Activated CD4-positive, alpha-beta T cell treated with anti-CD3 and anti-CD28 coated beads, Interleukin-2, amount 10 ng/mL, durations not matched to agents 7 days and 5 days (primary cell): Measurements from ENCODE around the gene UVRAG. TPM values are rescaled to one million over a fixed set of nuclear protein-coding genes. Genes with fewer than 3 reads are reported as not detected.
A peak's percentile ranks its signal among the peaks of the same experiment; 100 is the strongest.
"Not testable (repeated sequence)": the region's sequence is repeated elsewhere in the genome, so short reads cannot be mapped to it uniquely, and the experiment has no call there.

Source experiments
- CTCF ChIA-PET: fragments of 350-600 bp; sonication (Branson Sonifier 250); formaldehyde crosslinking; loops from one replicate; lab custom pipeline; 2021; ENCODE audit warnings: antibody characterized with exemption; lab: Charles Lee
- POLR2A ChIA-PET: fragments of 350-600 bp; sonication (Branson Sonifier 250); formaldehyde crosslinking; loops from one replicate; lab custom pipeline; 2021; ENCODE audit warnings: antibody characterized with exemption; lab: Charles Lee
- DNase-seq: peaks from one replicate; pipeline ENCODE4 v3.0.0-alpha.2; 2020
- H3K27ac Mint-ChIP-seq: one replicate; pipeline ENCODE4 v1.8.0; 2021; ENCODE audit warnings: mild to moderate bottlenecking, moderate library complexity, mixed read lengths
- H3K27me3 Mint-ChIP-seq: one replicate; pipeline ENCODE4 v1.8.0; 2021; ENCODE audit warnings: mixed read lengths
- H3K36me3 Mint-ChIP-seq: one replicate; pipeline ENCODE4 v1.8.0; 2021; ENCODE audit warnings: low read depth, mixed read lengths
- H3K4me1 Mint-ChIP-seq: one replicate; pipeline ENCODE4 v1.8.0; 2021; ENCODE audit warnings: mixed read lengths
- H3K4me3 Mint-ChIP-seq: one replicate; pipeline ENCODE4 v1.8.0; 2021; ENCODE audit warnings: mild to moderate bottlenecking, moderate library complexity, mixed read lengths
- H3K9me3 Mint-ChIP-seq: one replicate; pipeline ENCODE4 v1.8.0; 2021; ENCODE audit warnings: mixed read lengths
- total RNA-seq, 2 experiments: library from RNA; stranded (reverse); gene quantifications; one replicate each; pipeline ENCODE4 v1.2.3, GENCODE V29; 2021

Gene UVRAG
- total RNA-seq, 2 experiments from 2014 or later: 16.8 to 17.0 TPM

DNA sequence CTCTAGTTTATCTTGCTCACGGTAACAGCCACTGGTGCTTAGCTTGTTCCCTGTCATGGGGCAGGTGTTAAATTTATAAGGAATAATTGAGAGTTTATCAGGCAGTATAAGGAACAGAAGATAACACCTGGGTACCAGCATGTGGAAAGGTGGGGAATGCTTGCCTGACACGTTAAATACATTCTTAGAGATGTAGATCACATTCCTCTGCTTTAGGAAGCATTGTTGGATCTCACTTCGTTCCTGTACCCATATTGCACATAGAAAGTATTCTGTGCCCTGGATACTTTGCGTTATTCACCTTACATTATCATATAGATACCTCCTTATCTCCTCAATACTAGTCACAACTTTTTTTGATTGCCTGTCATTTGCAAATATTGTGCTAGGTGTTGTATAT is 114.7 kb downstream of the UVRAG start:
- ChIA-PET CTCF (no interaction called here), POLR2A (no interaction called here)
- Mint-ChIP-seq H3K27me3 (no peaks in the 10 kb centered on the region), H3K27ac (no peak overlapping the region), H3K4me3 (no peak overlapping the region), H3K36me3 (peaks cover 2% of the 10 kb centered on the region), H3K9me3 (no peaks in the 10 kb centered on the region), H3K4me1 (no peaks in the 10 kb centered on the region)
- DNase-seq: no peak

DNA sequence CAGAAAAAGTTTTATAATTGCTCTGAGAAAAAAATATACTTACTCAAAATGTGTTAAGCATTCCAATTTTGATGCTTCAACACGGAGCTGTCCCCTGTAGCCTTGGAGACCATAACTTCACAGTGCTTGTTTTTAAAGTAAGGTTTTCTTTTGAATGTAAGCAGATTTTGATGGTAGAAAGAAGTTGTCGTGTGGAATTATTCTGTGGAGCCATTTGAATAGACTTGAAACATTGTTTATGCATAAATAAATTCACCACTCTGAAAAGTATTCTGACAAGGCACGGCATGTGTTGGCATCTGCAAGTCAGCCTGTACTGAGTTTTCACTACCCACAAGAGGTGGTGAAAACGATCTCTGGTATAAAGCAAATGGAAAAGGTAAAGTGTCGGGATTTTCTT is 115.5 kb downstream of the UVRAG start:
- peaks cover 2% of the 10 kb centered on the region for H3K36me3 Mint-ChIP-seq
- no peaks in the 10 kb centered on the region for H3K9me3 Mint-ChIP-seq
- DNase-seq: no peak
- no peak overlapping the region for H3K4me3 Mint-ChIP-seq
- CTCF ChIA-PET: no interaction called here
- H3K27ac Mint-ChIP-seq: no peak overlapping the region
- H3K27me3 Mint-ChIP-seq: no peaks in the 10 kb centered on the region
- no peaks in the 10 kb centered on the region for H3K4me1 Mint-ChIP-seq
- POLR2A ChIA-PET: no interaction called here

DNA sequence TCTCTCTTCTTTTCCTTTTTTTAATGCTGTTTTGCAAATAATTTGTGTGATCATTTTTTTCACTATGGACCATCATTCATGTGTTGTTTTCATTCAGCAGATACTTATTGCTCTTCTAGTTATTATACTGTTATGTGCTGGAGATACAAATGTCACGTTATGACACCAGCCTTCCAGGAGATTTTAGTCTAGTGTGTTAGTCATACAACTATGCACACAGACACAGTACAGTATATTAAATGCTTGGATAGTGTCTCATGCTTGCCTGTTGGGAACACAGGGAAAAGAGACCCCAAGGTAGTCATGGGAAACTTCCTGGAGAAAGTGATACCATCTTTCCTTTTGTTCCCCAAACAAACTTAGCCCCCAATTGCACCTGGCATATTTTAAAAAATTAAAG is 116.1 kb downstream of the UVRAG start:
- ChIA-PET POLR2A (no interaction called here), CTCF (no interaction called here)
- Mint-ChIP-seq H3K9me3 (no peaks in the 10 kb centered on the region), H3K4me1 (no peaks in the 10 kb centered on the region), H3K27me3 (no peaks in the 10 kb centered on the region), H3K27ac (no peak overlapping the region), H3K36me3 (peaks cover 2% of the 10 kb centered on the region), H3K4me3 (no peak overlapping the region)
- DNase-seq: no peak

DNA sequence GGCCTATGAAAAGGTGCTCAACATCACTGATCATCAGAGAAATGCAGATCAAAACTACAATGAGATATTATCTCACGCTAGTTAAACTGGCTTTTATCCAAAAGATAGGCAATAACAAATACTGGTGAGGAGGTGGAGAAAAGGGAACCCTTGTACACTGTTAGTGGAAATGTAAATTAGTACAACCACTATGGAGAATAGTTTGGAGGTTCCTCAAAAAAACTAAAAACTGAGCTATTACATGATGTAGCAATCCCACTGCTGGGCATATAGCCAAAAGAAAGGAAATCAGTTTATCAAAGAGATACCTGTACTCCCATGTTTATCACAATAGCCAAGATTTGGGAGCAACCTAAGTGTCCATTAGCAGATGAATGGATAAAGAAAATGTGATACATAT is 118.7 kb downstream of the UVRAG start:
- POLR2A ChIA-PET: not testable (repeated sequence)

DNA sequence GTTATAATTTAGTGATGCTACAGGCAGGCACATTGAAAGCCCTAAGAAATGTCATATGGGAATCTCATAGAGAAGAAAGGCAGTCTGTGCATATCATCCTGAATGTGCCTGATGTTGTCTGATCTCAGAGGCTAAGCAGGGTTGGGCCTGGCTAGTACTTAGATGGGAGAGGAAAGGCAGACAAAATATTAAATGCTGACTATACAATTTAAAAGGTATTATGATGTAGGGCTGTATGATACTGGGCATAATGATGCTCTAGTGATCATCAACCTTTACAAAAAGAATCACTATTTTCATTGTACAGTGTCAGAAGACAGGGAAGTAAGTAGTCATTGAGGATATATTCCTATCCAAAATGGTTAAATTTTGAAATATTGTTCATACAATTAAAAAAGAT is 119.8 kb downstream of the UVRAG start:
- no peak for DNase-seq
- CTCF ChIA-PET: no interaction called here
- POLR2A ChIA-PET: no interaction called here
- Mint-ChIP-seq H3K4me3 (no peak overlapping the region), H3K27me3 (no peaks in the 10 kb centered on the region), H3K27ac (no peak overlapping the region), H3K9me3 (no peaks in the 10 kb centered on the region), H3K36me3 (peaks cover 2% of the 10 kb centered on the region), H3K4me1 (peaks cover under 1% of the 10 kb centered on the region)

More for the DNA sequence above, 118.7 kb downstream of the UVRAG start:
- H3K27ac Mint-ChIP-seq, H3K9me3 Mint-ChIP-seq, H3K36me3 Mint-ChIP-seq, H3K4me1 Mint-ChIP-seq, DNase-seq, H3K27me3 Mint-ChIP-seq, H3K4me3 Mint-ChIP-seq, CTCF ChIA-PET: not testable (repeated sequence)

DNA sequence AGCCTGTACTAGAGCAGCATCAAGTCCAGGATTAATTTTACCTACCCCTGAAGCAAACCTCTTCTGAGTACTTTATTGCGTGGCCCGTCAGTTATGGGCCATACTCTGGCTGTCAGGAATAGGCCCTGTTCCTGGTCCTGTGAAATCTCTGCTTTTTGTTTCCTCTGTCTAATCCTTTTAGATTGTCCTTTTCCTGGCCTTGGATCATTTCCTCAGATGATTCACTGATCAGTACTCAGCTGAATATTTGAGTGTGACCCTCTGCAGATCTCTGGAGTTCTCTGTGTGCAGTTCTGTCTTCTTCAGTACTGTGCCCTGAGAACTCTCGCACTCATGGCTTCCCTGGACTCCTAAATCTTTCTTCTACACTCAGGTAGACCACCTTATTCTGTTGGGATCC is 123.5 kb downstream of the UVRAG start:
- no peak overlapping the region for H3K27ac Mint-ChIP-seq
- no peaks in the 10 kb centered on the region for H3K36me3 Mint-ChIP-seq
- no peaks in the 10 kb centered on the region for H3K9me3 Mint-ChIP-seq
- peaks cover 2% of the 10 kb centered on the region for H3K4me1 Mint-ChIP-seq
- H3K27me3 Mint-ChIP-seq: no peaks in the 10 kb centered on the region
- DNase-seq: no peak
- no peak overlapping the region for H3K4me3 Mint-ChIP-seq
- CTCF ChIA-PET: no interaction called here
- POLR2A ChIA-PET: no interaction called here

DNA sequence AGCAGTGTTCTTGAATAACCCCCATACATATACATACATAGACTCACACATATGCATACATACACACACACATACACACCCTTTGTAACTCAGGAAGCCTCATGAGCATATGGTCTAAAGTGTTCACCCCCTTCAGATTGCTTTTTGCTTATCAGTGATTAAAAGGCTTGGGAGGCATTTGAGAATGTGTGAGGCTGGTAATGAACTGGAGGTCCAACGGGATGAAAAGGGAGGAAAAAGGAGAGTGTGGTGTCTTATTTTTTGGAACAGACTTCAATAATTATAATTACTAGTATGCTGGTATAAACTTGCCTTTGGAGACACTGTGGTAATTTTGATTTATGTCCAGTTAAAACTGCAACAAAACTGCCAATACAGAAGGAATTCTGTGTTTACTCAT is 124.5 kb downstream of the UVRAG start:
- Mint-ChIP-seq H3K4me3 (no peak overlapping the region), H3K4me1 (peaks cover 2% of the 10 kb centered on the region), H3K9me3 (no peaks in the 10 kb centered on the region), H3K27ac (no peak overlapping the region), H3K27me3 (no peaks in the 10 kb centered on the region), H3K36me3 (no peaks in the 10 kb centered on the region)
- DNase-seq: no peak
- POLR2A ChIA-PET: no interaction called here
- CTCF ChIA-PET: no interaction called here

DNA sequence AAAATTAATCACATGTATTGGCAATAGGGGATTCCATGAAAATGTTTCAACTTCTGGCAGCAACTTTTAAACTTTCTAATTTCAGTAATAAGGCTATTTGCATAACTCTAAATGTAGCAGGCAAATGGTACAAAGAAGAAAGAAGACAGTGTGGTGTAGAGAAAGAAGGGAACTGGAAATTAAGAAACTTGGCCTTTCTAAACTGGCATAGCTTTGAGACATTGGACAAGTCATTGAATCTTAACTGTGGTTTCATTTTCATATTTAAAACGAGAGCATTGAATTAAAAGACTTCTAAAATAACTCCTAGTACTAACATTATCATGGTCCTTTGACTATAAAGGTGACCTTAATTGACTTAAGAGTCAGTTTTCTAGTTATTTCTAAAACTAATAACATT is 125.0 kb downstream of the UVRAG start:
- Mint-ChIP-seq H3K9me3 (no peaks in the 10 kb centered on the region), H3K36me3 (no peaks in the 10 kb centered on the region), H3K27me3 (no peaks in the 10 kb centered on the region), H3K4me1 (peaks cover 2% of the 10 kb centered on the region), H3K4me3 (no peak overlapping the region), H3K27ac (no peak overlapping the region)
- ChIA-PET POLR2A (no interaction called here), CTCF (interaction anchor here (0.6 kb wide), 1 partner anchor 523 kb away, joined by 3 read pairs; no protein-coding TSS in a partner anchor)
- no peak for DNase-seq

DNA sequence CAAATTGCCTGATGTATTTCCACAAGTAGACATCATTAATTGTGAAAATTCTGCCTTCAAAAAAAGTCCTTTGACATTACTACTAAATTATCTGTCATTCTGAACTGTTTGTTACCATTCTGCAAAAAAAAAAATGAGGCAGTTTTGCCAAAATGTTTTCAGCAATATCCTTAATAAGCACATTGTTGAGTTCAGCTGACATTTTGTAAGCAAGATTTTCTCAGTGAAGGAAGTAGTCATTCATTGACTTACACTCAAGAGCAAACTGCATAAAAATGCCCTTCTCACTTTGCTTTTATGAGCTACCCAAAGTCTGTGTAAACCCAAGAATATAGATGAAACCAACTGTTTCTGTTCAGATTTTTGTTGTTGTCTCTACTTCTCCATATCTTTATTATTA is 125.9 kb downstream of the UVRAG start:
- no peaks in the 10 kb centered on the region for H3K9me3 Mint-ChIP-seq
- H3K36me3 Mint-ChIP-seq: no peaks in the 10 kb centered on the region
- ChIA-PET POLR2A (no interaction called here), CTCF (interaction anchor here (0.6 to 0.7 kb wide), 2 partner anchors 49 to 522 kb away, joined by 3 read pairs; no protein-coding TSS in a partner anchor)
- H3K27me3 Mint-ChIP-seq: no peaks in the 10 kb centered on the region
- H3K4me3 Mint-ChIP-seq: no peak overlapping the region
- no peak overlapping the region for H3K27ac Mint-ChIP-seq
- H3K4me1 Mint-ChIP-seq: peaks cover 2% of the 10 kb centered on the region
- DNase-seq: no peak

DNA sequence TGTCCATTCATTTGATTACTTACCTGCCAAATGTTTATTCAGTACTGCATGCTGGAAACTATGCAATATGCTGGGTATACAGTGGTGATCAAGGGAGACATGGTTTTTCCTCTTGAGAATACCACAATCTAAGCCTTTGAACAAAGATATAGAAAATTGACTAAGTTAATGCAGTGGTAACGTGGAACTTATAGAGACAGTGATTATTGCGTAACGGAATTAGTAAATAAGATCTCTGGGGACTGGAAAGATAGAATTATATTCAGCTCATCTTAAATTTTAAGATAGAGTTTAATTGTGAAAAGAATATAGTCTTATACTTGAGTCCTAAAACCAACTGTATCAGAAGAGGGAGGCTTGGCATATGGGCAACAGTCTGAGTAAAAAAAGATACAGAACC is 129.5 kb downstream of the UVRAG start:
- Mint-ChIP-seq H3K27ac (no peak overlapping the region), H3K4me3 (no peak overlapping the region), H3K36me3 (no peaks in the 10 kb centered on the region), H3K4me1 (peaks cover 5% of the 10 kb centered on the region), H3K9me3 (no peaks in the 10 kb centered on the region), H3K27me3 (no peaks in the 10 kb centered on the region)
- POLR2A ChIA-PET: no interaction called here
- CTCF ChIA-PET: no interaction called here
- no peak for DNase-seq

DNA sequence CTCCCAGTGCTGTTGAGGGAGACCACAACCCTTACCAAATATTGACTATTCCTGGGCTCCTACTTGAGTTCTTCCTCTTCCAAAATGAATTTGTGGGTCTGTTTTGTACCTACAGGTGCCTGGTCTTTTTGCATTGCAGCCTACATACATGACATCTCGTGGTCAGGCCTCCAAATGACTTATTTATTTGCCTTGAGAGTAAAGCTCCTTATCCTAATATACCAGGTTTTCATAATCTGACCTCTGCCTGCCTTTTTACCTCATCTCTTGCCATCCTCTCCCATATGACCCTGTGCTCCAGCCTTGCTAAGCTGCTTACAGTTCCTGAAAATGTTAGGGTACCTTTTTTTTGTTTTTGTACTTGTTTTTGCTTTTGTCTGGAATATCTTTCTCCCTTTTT is 130.4 kb downstream of the UVRAG start:
- H3K27me3 Mint-ChIP-seq: no peaks in the 10 kb centered on the region
- no peaks in the 10 kb centered on the region for H3K36me3 Mint-ChIP-seq
- no peaks in the 10 kb centered on the region for H3K9me3 Mint-ChIP-seq
- H3K4me1 Mint-ChIP-seq: peaks cover 4% of the 10 kb centered on the region
- POLR2A ChIA-PET: no interaction called here
- H3K27ac Mint-ChIP-seq: no peak overlapping the region
- H3K4me3 Mint-ChIP-seq: no peak overlapping the region
- no peak for DNase-seq
- CTCF ChIA-PET: no interaction called here

DNA sequence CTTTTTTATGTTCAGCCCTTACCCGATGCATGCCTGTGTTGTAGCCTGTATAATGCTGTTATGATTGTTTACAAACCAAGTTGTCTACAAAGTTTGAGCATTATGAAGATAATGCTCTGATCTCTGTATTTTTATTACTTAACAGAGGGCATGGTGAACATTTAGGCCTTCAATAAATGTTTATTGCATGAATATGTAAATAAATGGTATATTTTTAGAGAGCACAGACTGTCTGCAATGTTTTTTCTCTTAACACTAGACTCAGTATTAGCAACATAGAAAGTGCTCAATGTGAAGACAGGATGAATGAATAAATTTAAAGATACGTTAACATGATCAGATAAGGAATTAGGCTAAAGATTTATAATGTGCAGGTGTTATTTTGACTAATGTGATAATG is 130.9 kb downstream of the UVRAG start:
- no peak for DNase-seq
- Mint-ChIP-seq H3K36me3 (no peaks in the 10 kb centered on the region), H3K4me3 (no peak overlapping the region), H3K27me3 (no peaks in the 10 kb centered on the region), H3K9me3 (no peaks in the 10 kb centered on the region), H3K4me1 (peaks cover 4% of the 10 kb centered on the region), H3K27ac (no peak overlapping the region)
- POLR2A ChIA-PET: no interaction called here
- CTCF ChIA-PET: no interaction called here

DNA sequence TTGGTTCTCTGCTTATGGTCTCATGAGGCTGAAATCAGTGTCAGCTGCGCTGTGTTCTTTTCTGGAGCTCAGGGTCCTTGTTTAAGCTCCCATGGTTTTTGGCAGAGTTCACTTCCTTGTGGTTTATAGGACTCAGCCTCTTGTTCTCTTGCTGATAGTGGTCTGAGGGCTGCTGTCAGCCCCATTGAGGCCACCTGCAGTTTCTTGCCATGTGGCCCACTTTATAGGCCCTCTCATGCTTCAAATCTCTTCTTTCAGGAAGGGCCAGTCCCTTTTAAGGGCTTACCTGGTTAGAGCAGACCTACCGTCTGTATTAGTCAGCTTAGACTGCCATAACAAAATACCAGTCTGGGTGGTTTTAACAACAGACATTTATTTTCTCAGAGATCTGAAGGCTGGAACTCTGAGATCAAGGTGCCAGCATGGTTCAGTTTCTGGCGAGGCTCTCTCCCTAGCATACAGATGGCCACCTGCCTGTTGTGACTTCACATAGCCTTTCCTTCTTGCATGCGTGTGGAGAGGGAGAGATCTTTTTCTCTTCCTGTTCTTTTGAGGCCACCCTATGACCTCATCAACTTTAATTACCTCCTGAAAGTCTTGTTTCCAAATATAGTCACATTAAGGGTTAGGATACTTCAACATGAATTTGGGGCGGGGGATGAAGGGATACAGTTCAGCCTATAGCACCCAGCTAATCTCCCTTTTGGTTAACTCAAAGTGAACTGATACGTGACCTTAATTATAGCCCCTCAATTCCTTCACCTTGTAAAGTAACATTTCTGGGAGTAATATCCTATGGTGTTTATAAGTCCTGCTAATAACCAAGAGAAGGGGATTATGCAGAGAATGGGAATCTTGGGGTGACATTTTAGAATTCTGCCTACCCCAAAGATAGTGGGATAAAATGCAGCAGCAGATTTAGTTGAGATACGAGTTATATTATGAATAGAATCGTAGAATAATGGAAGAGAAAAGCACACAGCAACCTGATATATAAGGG is 131.8 kb downstream of the UVRAG start:
- H3K36me3 Mint-ChIP-seq: no peaks in the 10 kb centered on the region
- H3K27me3 Mint-ChIP-seq: no peaks in the 10 kb centered on the region
- H3K4me1 Mint-ChIP-seq: peaks cover 4% of the 10 kb centered on the region

More for the DNA sequence above, 131.8 kb downstream of the UVRAG start:
- CTCF ChIA-PET: interaction anchor here (0.9 kb wide), 1 partner anchor 77 kb away, joined by 3 read pairs; no protein-coding TSS in a partner anchor
- Mint-ChIP-seq H3K27ac (peak overlapping the region; percentile 5), H3K4me3 (no peak overlapping the region), H3K9me3 (no peaks in the 10 kb centered on the region)
- no peak for DNase-seq
- POLR2A ChIA-PET: no interaction called here
